A549 (cell line): ENCODE data around the gene MTOR.

Experiments used
- CTCF ChIP-seq: fragments of >200 bp; sonication (Bioruptor Twin); formaldehyde crosslinking; IDR thresholded peaks from 3 replicates; pipeline ENCODE4 v1.5.1; 2016
- POLR2A ChIP-seq: IDR thresholded peaks from 2 replicates; pipeline ENCODE4 v1.6.1; 2012; ENCODE audit warnings: mild to moderate bottlenecking, low read length
- USF2 ChIP-seq: fragments of 450-650 bp; IDR thresholded peaks from 2 replicates; pipeline ENCODE4 v1.6.1; 2014; ENCODE audit warnings: antibody characterized with exemption

- TF ChIP-seq CTCF = no peak
- no peak for TF ChIP-seq POLR2A
- TF ChIP-seq USF2 = no peak
Observed at GRCh38 chr1:11256299-11256698, 6.1 kb downstream of the MTOR start.
